Measurements from ENCODE around the gene CDC27. TPM values are rescaled to one million over a fixed set of nuclear protein-coding genes. Genes with fewer than 3 reads are reported as not detected.

The CDC27 gene
- total RNA-seq, 1 donor from 2014 or later, result 167 TPM

DNA sequence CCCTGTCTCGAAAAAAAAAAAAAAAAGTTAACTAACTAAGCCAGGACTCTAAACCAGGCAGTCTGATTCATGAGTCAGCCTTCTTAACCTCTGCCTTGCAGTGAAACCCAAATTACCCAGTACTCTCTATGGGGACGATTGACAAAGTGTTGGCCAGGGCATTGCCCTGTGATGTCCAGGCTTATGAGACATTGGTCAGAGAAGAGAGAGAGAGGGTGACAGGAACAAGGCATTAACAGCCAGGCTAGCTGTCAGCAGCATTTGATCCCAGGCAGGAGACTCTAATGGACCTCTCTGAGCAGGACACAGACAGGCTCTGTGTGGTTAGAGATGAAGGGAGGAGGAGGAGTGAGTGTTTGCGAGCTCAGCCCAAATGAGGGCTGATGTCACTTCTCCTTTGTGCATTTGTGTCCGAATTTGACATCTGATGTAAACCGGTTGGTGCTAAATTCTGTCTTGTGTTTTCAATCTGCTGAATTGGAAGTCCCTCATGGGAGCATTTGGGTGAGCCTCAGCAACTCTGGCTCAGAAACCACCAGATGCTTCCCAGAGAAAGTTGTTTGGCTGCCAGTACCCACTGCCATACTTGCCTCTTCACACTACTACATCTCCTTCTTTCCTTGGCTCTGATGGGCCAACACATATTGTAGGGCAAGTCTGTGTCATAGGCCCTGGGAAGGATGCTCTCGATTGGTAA lies 15.8 kb upstream of the CDC27 start:
- peak overlapping the region; percentile 51 for H2AFZ ChIP-seq (replicated peaks)
- H3K4me2 ChIP-seq, result no peak overlapping the region
- Mint-ChIP-seq H3K36me3 (no peaks in the 10 kb centered on the region), H3K4me1 (peaks cover 19% of the 10 kb centered on the region), H3K4me3 (no peak overlapping the region), H3K27ac (no peak overlapping the region), H3K9me3 (peaks cover 2% of the 10 kb centered on the region), H3K27me3 (ENCODE audit: insufficient read depth, low read depth) (peaks cover 10% of the 10 kb centered on the region)
- no peak overlapping the region for H3K9ac ChIP-seq
- H3F3A ChIP-seq (ENCODE audit: low read depth), result no peaks in the 10 kb centered on the region
- TF ChIP-seq EZH2 (IDR thresholded peaks at IDR 0.05) (no peak), EZH2phosphoT487 (IDR thresholded peaks at IDR 0.05) (no peak)
- TF ChIP-seq, protein P1, sequence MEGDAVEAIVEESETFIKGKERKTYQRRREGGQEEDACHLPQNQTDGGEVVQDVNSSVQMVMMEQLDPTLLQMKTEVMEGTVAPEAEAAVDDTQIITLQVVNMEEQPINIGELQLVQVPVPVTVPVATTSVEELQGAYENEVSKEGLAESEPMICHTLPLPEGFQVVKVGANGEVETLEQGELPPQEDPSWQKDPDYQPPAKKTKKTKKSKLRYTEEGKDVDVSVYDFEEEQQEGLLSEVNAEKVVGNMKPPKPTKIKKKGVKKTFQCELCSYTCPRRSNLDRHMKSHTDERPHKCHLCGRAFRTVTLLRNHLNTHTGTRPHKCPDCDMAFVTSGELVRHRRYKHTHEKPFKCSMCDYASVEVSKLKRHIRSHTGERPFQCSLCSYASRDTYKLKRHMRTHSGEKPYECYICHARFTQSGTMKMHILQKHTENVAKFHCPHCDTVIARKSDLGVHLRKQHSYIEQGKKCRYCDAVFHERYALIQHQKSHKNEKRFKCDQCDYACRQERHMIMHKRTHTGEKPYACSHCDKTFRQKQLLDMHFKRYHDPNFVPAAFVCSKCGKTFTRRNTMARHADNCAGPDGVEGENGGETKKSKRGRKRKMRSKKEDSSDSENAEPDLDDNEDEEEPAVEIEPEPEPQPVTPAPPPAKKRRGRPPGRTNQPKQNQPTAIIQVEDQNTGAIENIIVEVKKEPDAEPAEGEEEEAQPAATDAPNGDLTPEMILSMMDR (IDR thresholded peaks at IDR 0.05), result no peak
- peaks cover 12% of the 10 kb centered on the region for H3K4me1 ChIP-seq
- no peaks in the 10 kb centered on the region for H3K79me2 ChIP-seq (ENCODE audit: low read depth)
- no peak for DNase-seq (ENCODE audit: low spot score)
- no peaks in the 10 kb centered on the region for H3K27me3 ChIP-seq
- no peaks in the 10 kb centered on the region for H4K20me1 ChIP-seq (ENCODE audit: low read depth)
- no peak overlapping the region for H3K27ac ChIP-seq
- no peak overlapping the region for H3K4me3 ChIP-seq
- H3K36me3 ChIP-seq, result no peaks in the 10 kb centered on the region
- H3K9me3 ChIP-seq (ENCODE audit: low read depth), result no peaks in the 10 kb centered on the region

DNA sequence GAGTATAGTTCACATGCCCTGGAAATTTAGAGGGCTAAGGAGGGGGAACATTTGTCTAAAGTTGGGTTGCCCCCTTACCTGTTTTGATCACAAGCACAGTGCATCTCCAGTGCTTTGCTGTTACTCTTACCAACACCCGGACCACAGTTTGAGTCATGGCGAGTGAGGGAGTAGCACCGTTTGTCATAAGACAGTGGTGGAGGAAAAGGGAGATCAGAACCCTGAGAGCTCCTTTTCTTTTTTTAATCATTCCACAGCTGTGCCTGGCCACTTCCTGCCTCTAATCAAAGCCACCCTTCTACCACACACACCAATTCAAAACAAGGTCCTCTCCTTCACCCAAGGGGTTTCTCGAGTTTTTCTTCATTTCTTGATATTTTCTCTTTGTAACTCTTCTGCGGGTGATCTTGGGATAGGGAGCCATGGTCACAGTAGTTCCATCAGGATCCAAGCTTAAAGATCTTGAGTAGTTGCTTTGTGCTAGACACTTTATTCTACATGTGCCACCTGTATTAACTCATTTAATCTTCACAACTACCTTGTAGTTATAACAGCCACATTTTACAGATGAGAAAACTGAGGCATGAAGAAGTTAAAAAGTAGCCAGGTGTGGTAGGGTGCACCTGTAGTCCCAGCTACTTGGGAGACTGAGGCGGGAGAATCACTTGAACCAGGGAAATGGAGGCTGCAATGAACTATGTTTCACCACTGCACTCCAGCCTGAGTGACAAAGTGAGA lies 15.1 kb upstream of the CDC27 start:
- Histone ChIP-seq H3K36me3 (no peaks in the 10 kb centered on the region), H4K20me1 (ENCODE audit: low read depth) (no peaks in the 10 kb centered on the region), H3K4me3 (no peak overlapping the region), H3K9me3 (ENCODE audit: low read depth) (no peaks in the 10 kb centered on the region), H3K79me2 (ENCODE audit: low read depth) (no peaks in the 10 kb centered on the region), H3K4me2 (no peak overlapping the region), H3K27me3 (no peaks in the 10 kb centered on the region), H3F3A (ENCODE audit: low read depth) (no peaks in the 10 kb centered on the region), H2AFZ (replicated peaks) (no peak overlapping the region), H3K4me1 (peaks cover 11% of the 10 kb centered on the region), H3K9ac (no peak overlapping the region), H3K27ac (no peak overlapping the region)
- TF ChIP-seq EZH2phosphoT487 (IDR thresholded peaks at IDR 0.05) (no peak), EZH2 (IDR thresholded peaks at IDR 0.05) (no peak)
- TF ChIP-seq, protein P1 (IDR thresholded peaks at IDR 0.05), result no peak
- Mint-ChIP-seq H3K36me3 (no peaks in the 10 kb centered on the region), H3K4me3 (no peak overlapping the region), H3K27ac (no peak overlapping the region), H3K27me3 (ENCODE audit: insufficient read depth, low read depth) (peaks cover 10% of the 10 kb centered on the region), H3K9me3 (peaks cover 2% of the 10 kb centered on the region), H3K4me1 (peaks cover 12% of the 10 kb centered on the region)
- no peak for DNase-seq (ENCODE audit: low spot score)

DNA sequence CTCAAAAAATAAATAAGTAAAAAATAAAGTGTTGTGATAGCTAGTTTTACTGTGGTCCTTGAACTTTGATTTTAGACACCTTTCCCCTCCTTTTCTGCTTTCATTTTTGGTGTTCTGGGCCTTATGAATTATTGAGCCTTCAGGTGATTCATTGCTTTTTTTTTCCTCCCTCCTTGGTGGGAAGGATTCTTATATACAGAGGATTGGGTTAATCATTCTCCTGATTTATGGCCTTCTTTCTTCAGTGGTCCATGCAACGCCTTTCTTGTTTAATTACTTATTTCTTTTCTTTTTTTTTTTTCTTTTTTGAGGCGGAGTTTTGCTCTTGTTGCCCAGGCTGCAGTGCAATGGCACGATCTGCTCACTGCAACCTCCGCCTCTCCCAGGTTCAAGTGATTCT lies 12.1 kb upstream of the CDC27 start:
- Mint-ChIP-seq H3K9me3 (peaks cover 2% of the 10 kb centered on the region), H3K27me3 (ENCODE audit: insufficient read depth, low read depth) (peaks cover 5% of the 10 kb centered on the region), H3K36me3 (no peaks in the 10 kb centered on the region), H3K4me3 (no peak overlapping the region), H3K4me1 (peaks cover 11% of the 10 kb centered on the region), H3K27ac (no peak overlapping the region)
- no peak overlapping the region for H3K4me2 ChIP-seq
- H3K9ac ChIP-seq, result no peak overlapping the region
- H3K9me3 ChIP-seq (ENCODE audit: low read depth), result no peaks in the 10 kb centered on the region
- no peaks in the 10 kb centered on the region for H3K27me3 ChIP-seq
- no peaks in the 10 kb centered on the region for H4K20me1 ChIP-seq (ENCODE audit: low read depth)
- no peak overlapping the region for H3K27ac ChIP-seq
- DNase-seq (ENCODE audit: low spot score), result no peak
- H3K4me1 ChIP-seq, result peaks cover 3% of the 10 kb centered on the region
- H3F3A ChIP-seq (ENCODE audit: low read depth), result no peaks in the 10 kb centered on the region
- TF ChIP-seq EZH2 (IDR thresholded peaks at IDR 0.05) (no peak), EZH2phosphoT487 (IDR thresholded peaks at IDR 0.05) (no peak)
- TF ChIP-seq, protein P1 (IDR thresholded peaks at IDR 0.05), result no peak
- H3K4me3 ChIP-seq, result no peak overlapping the region
- H3K36me3 ChIP-seq, result no peaks in the 10 kb centered on the region
- H3K79me2 ChIP-seq (ENCODE audit: low read depth), result no peaks in the 10 kb centered on the region
- H2AFZ ChIP-seq (replicated peaks), result no peak overlapping the region

Data from neural progenitor cell (in vitro differentiated cells).